LoVo (cell line): ENCODE results near the gene SF3A1.

Experiments
- DNase-seq: peaks from one replicate; pipeline ENCODE4 v3.0.0-alpha.2; 2016; ENCODE audit warnings: low spot score

The SF3A1 gene

DNA sequence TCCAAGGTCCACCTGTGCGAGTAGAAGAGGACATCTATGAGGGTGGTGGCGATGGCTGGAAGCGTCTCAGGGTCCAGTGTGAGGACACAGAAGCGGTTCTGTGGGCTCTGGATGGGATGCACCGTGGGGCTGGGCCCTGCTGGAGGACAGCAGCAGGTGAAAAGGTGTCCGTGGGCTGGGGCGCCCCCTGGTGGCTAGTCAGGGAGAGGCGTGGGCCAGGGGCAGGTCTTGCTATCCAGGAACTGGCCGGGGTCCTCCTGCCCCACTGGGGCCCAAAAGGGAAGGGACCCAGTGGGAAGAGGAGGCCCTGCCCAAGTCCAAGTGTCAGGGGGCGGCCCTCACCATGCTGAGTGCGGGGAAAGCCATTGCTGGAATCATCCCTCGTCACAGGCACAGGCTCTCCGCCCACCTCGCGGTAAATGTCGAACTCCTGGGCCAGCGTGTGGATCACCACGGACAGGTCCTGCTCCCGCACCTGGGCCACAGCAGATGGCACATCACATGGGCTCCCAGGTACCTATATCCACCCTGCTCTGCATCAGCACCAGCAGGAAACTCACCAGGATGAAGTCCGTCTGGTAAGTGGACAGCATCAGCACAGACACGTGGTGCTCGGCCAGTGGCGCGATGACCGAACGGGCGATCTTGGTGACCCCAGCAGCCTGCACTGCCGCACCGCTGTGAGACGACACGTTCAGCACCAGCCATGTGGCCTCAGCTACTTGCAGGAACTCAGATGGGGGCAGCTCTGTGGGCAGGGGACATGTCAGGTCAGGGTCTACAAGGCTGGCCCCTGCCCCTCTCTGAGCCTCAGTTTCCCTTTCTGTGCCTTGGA is 69.7 kb downstream of the SF3A1 start:
- DNase-seq, result peak; percentile 52

DNA sequence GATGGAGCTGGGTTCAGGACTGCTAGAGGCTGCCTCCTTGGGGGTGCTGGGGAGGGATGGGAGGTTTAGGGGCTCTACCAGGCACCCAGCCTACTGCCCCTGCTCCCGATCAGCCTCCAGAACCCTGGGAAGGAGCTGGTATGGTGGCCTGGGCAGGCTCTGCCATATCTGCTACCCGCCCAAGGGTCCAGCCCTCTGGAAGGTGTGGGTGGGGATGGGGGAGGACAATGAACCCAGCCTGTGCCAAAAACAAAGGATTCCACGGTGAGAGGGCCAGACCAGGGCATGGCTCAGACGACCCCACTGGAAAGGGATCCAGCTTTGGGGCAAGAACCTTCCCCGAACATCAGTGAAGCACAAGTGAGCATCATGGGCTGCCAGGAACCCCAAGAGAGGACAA is 70.4 kb downstream of the SF3A1 start:
- DNase-seq, result no peak

DNA sequence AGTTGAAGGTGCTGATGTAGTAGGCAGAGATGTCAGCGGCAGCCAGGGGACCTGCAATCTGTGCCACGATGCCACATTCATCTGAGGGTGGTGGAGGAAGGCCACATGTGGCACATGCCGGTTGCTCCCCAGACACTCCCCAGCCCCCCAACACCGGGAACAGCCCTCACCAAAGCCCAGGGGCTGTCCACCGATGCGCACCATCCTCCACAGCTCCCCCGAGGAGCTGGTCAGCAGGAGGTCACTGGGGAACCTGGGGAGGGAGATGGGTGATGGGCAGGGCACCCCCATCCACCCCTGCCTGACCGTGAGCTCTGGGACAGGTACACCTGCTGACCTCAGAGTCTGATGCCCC is 70.9 kb downstream of the SF3A1 start:
- no peak for DNase-seq

GRCh38 chr22:30285176-30285845 is 71.4 kb downstream of the SF3A1 start:
- DNase-seq, result no peak

- no peak for DNase-seq
Observed at GRCh38 chr22:30284666-30285065, 72.0 kb downstream of the SF3A1 start.

GRCh38 chr22:30284172-30284571 is 72.5 kb downstream of the SF3A1 start:
- DNase-seq, result no peak

GRCh38 chr22:30283342-30283741 is 73.4 kb downstream of the SF3A1 start:
- DNase-seq, result no peak

- no peak for DNase-seq
Observed at GRCh38 chr22:30282616-30283046, 74.1 kb downstream of the SF3A1 start.
